Epithelial cell of esophagus (primary cell): ENCODE measurements around the gene GJA1.

ENCODE experiments used
- DNase-seq: peaks from one replicate; pipeline ENCODE4 v3.0.0; 2010; ENCODE audit warnings: low read depth
- H3K4me3 ChIP-seq: 2 replicates; pipeline ENCODE4 v1.5.1; 2011; ENCODE audit warnings: mild to moderate bottlenecking, low read length, control low read depth
- TF ChIP-seq, protein P1 (sequence below): IDR thresholded peaks from 2 replicates; pipeline ENCODE4 v1.5.1; 2011; ENCODE audit warnings: low read depth, mild to moderate bottlenecking, low read length, control low read depth, inconsistent platforms; ENCODE audit not compliant: insufficient read depth; ENCODE audit errors: missing control alignments

GJA1 gene

DNA sequence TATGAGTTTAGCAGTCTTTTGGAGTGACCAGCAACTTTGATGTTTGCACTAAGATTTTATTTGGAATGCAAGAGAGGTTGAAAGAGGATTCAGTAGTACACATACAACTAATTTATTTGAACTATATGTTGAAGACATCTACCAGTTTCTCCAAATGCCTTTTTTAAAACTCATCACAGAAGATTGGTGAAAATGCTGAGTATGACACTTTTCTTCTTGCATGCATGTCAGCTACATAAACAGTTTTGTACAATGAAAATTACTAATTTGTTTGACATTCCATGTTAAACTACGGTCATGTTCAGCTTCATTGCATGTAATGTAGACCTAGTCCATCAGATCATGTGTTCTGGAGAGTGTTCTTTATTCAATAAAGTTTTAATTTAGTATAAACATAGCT, 13.9 kb downstream of the GJA1 start:
- H3K4me3 ChIP-seq: no peak overlapping the region
- no peak for DNase-seq
- TF ChIP-seq, protein P1, sequence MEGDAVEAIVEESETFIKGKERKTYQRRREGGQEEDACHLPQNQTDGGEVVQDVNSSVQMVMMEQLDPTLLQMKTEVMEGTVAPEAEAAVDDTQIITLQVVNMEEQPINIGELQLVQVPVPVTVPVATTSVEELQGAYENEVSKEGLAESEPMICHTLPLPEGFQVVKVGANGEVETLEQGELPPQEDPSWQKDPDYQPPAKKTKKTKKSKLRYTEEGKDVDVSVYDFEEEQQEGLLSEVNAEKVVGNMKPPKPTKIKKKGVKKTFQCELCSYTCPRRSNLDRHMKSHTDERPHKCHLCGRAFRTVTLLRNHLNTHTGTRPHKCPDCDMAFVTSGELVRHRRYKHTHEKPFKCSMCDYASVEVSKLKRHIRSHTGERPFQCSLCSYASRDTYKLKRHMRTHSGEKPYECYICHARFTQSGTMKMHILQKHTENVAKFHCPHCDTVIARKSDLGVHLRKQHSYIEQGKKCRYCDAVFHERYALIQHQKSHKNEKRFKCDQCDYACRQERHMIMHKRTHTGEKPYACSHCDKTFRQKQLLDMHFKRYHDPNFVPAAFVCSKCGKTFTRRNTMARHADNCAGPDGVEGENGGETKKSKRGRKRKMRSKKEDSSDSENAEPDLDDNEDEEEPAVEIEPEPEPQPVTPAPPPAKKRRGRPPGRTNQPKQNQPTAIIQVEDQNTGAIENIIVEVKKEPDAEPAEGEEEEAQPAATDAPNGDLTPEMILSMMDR: no peak

DNA sequence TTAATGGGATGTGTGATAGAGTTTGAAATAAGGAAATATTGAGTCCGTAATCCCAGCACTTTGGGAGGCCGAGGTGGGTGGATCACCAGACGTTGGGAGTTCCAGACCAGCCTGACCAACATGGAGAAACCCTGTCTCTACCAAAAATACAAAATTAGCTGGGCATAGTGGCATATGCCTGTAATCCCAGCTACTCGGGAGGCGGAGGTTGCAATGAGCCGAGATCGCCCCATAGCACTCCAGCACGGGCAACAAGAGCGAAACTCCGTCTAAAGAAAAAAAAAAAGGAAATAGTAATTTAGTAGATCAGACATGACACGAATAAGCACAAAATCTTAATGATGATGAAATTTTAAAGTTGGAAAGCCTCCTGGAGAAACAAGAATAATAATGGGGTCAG, 14.8 kb downstream of the GJA1 start:
- H3K4me3 ChIP-seq: no peak overlapping the region
- TF ChIP-seq, protein P1: no peak
- DNase-seq: no peak

DNA sequence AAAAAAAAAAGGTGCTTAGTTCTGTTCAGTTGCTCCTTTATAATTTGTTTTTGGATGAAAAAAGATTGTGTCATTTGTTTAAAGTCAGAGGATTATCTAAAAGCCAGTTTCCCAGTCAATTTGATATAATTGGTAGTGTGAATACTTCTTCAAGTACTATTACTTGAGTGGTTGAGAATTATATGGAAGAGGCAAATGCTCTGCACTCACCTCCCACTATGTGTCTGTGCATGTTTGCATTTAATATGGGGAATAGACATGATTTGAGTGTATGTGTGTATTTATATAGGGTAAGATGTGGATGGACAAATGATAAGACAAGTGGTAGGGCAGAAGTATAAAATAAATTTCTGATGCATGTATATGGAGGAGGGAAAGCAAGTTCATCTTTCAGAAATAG, 15.8 kb downstream of the GJA1 start:
- TF ChIP-seq, protein P1: no peak
- DNase-seq: no peak

DNA sequence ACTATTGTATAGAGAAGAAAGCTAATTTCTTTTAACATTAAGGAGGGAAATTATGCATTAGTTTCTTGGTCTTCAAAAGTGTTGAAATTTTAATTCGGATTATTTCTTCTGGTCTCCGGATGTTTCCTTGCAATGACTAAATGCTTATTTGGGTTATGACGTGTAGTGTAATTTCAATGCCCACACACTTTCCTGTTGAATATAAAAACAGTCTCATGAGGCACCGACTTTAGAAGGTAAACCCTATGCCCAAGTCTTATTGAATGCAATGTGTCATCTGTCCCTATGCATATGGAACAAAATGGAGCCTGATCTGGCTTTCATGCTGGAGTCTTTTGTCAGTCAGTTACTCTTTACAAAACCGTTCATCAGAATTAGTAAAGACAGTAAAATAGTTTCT, 17.7 kb downstream of the GJA1 start:
- H3K4me3 ChIP-seq: no peak overlapping the region
- peak; percentile 18 for DNase-seq
- TF ChIP-seq, protein P1: no peak

More for the DNA sequence above, 15.8 kb downstream of the GJA1 start:
- H3K4me3 ChIP-seq: no peak overlapping the region

DNA sequence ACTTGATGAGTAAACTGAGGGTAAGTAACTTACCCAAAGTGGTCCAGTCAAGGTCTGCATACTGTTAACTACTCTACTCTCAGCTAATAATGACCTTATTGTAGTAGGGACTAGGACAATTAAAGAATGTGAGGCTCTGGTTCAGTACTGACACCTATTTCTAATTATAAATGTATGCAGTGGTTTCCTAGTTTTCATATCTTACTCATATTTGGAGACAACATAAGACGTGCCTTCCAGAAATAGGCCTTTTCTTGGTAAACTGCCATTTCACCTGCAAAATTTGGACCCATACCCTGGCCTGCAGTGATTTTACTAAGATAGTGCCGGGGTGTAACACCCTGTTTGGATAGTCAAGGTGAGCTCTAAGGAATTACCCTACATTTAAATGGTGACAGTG, 24.7 kb downstream of the GJA1 start:
- TF ChIP-seq, protein P1: no peak
- H3K4me3 ChIP-seq: no peak overlapping the region
- no peak for DNase-seq

DNA sequence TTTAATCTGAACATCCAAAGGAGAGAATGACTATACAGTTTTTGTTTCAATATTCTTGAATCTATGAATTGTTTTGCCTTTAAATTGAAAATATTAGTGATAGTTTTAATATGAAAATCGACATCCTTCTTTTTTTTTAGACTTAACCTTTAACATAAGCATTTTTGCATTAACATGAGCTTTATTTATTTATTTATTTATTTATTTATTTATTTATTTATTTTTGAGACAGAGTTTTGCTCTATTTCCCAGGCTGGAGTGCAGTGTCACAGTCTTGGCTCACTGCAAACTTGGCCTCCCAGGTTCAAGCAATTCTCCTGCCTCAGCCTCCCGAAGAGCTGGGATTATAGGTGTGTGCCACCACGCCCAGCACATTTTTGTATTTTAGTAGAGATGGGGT, 27.6 kb downstream of the GJA1 start:
- TF ChIP-seq, protein P1: no peak
- no peak overlapping the region for H3K4me3 ChIP-seq
- no peak for DNase-seq

DNA sequence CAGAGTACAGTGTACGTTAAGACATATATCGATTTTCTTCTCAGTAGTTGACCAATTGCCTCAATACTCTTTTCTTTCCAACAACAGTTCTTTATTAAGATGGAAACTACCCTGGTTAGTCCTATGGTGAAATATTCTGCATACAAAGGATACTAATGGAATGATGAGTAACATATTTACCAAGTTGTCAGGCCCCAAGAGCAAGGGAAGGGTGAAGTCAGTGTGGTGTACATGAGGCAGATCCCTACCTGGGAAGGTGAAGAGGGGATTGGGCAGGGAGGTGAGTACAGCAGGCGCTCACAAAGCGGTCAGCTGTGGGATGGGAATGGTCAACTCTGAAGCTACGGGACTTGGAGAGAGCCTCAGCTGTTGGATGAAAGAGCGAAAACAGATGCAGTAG, 29.7 kb downstream of the GJA1 start:
- TF ChIP-seq, protein P1: no peak
- no peak overlapping the region for H3K4me3 ChIP-seq
- peak; percentile 65 for DNase-seq
